OCI-LY7 (cell line): ENCODE measurements around the gene DAGLA.

ENCODE experiments used
- EZH2phosphoT487 ChIP-seq: fragments of 200-600 bp; sonication (generic); IDR thresholded peaks from 2 replicates; pipeline ENCODE4 v1.6.1; 2018; ENCODE audit warnings: low read depth, borderline replicate concordance, mild to moderate bottlenecking, mixed run types, antibody characterized with exemption, low read length, moderate library complexity, mixed read lengths
- TF ChIP-seq, protein P1 (sequence below): fragments of 200-600 bp; sonication (generic); conservative IDR thresholded peaks from 2 replicates; pipeline ENCODE4 v1.5.1; 2014; ENCODE audit warnings: mild to moderate bottlenecking, antibody characterized with exemption, low read length, moderate library complexity, mixed read lengths

DNA sequence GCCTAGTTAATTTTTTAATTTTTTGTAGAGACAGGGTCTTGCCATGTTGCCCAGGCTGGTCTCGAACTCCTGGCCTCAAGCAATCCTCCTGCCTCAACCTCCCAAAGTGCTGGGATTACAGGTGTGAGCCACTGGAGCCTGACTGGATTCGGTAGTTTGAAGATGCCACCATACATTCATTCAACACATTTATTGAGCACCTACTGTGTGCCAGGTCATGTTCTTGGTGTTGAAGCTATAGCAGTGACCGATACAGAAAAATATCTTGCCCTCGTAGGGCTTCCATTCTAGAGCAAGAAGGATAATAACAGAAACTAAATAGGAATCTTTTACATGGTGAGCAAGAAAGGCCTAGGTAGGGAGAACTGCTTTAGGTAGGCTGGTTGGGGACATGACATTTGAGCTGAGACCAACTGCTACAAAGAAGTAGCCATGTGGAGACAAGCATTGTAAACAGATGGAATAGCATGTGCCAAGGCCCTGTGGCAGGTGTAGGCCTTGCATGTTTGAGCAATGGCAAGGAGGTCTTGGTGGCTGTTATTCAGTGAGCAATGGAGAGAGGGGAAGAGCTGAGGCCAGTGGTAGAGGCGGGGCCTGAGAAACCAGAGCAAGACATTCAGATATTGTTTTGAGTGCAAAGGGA is 70.6 kb downstream of the DAGLA start:
- TF ChIP-seq, protein P1, sequence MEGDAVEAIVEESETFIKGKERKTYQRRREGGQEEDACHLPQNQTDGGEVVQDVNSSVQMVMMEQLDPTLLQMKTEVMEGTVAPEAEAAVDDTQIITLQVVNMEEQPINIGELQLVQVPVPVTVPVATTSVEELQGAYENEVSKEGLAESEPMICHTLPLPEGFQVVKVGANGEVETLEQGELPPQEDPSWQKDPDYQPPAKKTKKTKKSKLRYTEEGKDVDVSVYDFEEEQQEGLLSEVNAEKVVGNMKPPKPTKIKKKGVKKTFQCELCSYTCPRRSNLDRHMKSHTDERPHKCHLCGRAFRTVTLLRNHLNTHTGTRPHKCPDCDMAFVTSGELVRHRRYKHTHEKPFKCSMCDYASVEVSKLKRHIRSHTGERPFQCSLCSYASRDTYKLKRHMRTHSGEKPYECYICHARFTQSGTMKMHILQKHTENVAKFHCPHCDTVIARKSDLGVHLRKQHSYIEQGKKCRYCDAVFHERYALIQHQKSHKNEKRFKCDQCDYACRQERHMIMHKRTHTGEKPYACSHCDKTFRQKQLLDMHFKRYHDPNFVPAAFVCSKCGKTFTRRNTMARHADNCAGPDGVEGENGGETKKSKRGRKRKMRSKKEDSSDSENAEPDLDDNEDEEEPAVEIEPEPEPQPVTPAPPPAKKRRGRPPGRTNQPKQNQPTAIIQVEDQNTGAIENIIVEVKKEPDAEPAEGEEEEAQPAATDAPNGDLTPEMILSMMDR, result no peak
- no peak for TF ChIP-seq EZH2phosphoT487
